ENCODE measurements around the gene VPS11. TPM values are rescaled to one million over a fixed set of nuclear protein-coding genes. Genes with fewer than 3 reads are reported as not detected.

VPS11 gene
- total and polyA plus RNA-seq, 10 of the 15 experiments (the other 5 are each of a cell fraction or from before 2014, with no cell fraction given): 15.8 to 26.4 (median 24.5) TPM

GRCh38 chr11:119093942-119094815, 26.6 kb downstream of the VPS11 start:
- BruUV-seq (replicated peaks): no TSS peak
- ATAC-seq (peak; percentile 21), DNase-seq (ENCODE audit: low read depth, low spot score) (no peak), FAIRE-seq (no peak)
- intact Hi-C loops (cut with micrococcal nuclease; ENCODE audit: unreplicated experiment) (loop anchor here (2.0 kb wide), 2 partner anchors 37 to 229 kb away; partner anchors contain the start of gene HYOU1), in situ Hi-C loops (cut with MboI) (no loop called here)
- WGBS (ENCODE audit: insufficient coverage, insufficient replicate concordance, low lambda C conversion rate, missing lambda C conversion rate): under 1% methylated on average over 64 of the region's 81 CpGs
- Histone ChIP-seq H3K9ac (ENCODE audit: control insufficient read depth, insufficient read depth, low read length) (peak overlapping the region; percentile 88), H3K27me3 (replicated peaks in 1 of 2; ENCODE audit: control insufficient read depth in 2 of 2, insufficient read depth in 2 of 2, low read length in 1 of 2) (no peaks in the 10 kb centered on the region), H2AFZ (ENCODE audit: control insufficient read depth, low read depth, low read length) (no peak overlapping the region; the same call in 1 of the 2 replicates), H3K79me2 (ENCODE audit: control insufficient read depth, insufficient read depth, low read length) (peaks cover 33% of the 10 kb centered on the region), H3K36me3 (ENCODE audit: control insufficient read depth in 2 of 2, insufficient read depth in 2 of 2, low read length in 1 of 2) (peaks cover 14 to 16% of the 10 kb centered on the region in 2 experiments), H3K4me2 (ENCODE audit: control insufficient read depth, insufficient read depth) (peak overlapping the region; percentile 90), H3K4me3 (peak overlapping the region; percentile 83), H4K20me1 (ENCODE audit: control insufficient read depth, insufficient read depth) (no peaks in the 10 kb centered on the region), H3K4me1 (ENCODE audit: control insufficient read depth, insufficient read depth, low read length) (peaks cover 21% of the 10 kb centered on the region), H3K27ac (ENCODE audit: control insufficient read depth, insufficient read depth) (peak overlapping the region; percentile 60), H3K9me3 (replicated peaks; ENCODE audit: control insufficient read depth, insufficient read depth, low read length) (no peaks in the 10 kb centered on the region)
- ChIA-PET RAD21 (ENCODE audit: unreplicated experiment) (interaction anchor here (0.9 to 1.4 kb wide), 5 partner anchors 13 to 244 kb away, joined by 3 to 5 read pairs (median 3); partner anchors contain the start of genes C2CD2L, HINFP and VPS11), CTCF (interaction anchor here (0.8 to 2.4 kb wide), 11 partner anchors 8 to 231 kb away, joined by 3 to 11 read pairs (median 3); partner anchors contain the start of genes C2CD2L, HINFP, HMBS and VPS11), SMC1A (ENCODE audit: uncharacterized antibody, unreplicated experiment) (interaction anchor here (1.2 to 1.8 kb wide), 3 partner anchors 13 to 102 kb away, joined by 3 to 6 read pairs (median 3); partner anchors contain the start of genes C2CD2L and HINFP), POLR2A (interaction anchor here (0.5 to 6.8 kb wide), 9 partner anchors 8 to 424 kb away, joined by 3 to 69 read pairs (median 3); partner anchors contain the start of genes C2CD2L, DPAGT1, HMBS and VPS11)
- TF ChIP-seq PAX5 (IDR thresholded peaks at IDR 0.05; ENCODE audit: borderline replicate concordance, low read depth, low read length) (no peak), SRF (IDR thresholded peaks at IDR 0.05; ENCODE audit: low read depth in 2 of 2, low read length in 2 of 2) (no peak), ZBTB40 (IDR thresholded peaks at IDR 0.05; ENCODE audit: borderline replicate concordance) (no peak), BHLHE40 (IDR thresholded peaks at IDR 0.05; ENCODE audit: borderline replicate concordance in 1 of 2, low read depth in 2 of 2, low read length in 1 of 2) (0 out of 4 replicates have a peak, but pooled peaks of 1 of the 2 experiments have one; percentile 18), EGR1 (IDR thresholded peaks at IDR 0.05; ENCODE audit: borderline replicate concordance in 1 of 2, low read depth in 2 of 2, low read length in 2 of 2) (peak in 1 of 2 experiments; percentile 58; a peak in 1 of 3 replicates), CREB1 (IDR thresholded peaks at IDR 0.05; ENCODE audit: low read depth) (0 out of 2 replicates have a peak, but pooled peaks have one; percentile 30), WRNIP1 (IDR thresholded peaks at IDR 0.05; ENCODE audit: borderline replicate concordance, low read depth, low read length) (no peak), BCLAF1 (IDR thresholded peaks at IDR 0.05) (peak; percentile 57; the same call in 1 of the 2 replicates), RB1 (IDR thresholded peaks at IDR 0.05; ENCODE audit: borderline replicate concordance) (no peak), HDAC6 (IDR thresholded peaks at IDR 0.05; ENCODE audit: unreplicated experiment) (peak; percentile 43), POLR2A (IDR thresholded peaks at IDR 0.05; ENCODE audit: low read depth, low read length) (peak; percentile 69), MYC (IDR thresholded peaks at IDR 0.05; ENCODE audit: insufficient read depth, insufficient read length, insufficient replicate concordance, low read length, severe bottlenecking) (no peak), CHD1 (IDR thresholded peaks at IDR 0.05; ENCODE audit: low read depth, low read length) (0 out of 2 replicates have a peak, but pooled peaks have one; percentile 67), RCOR1 (conservative IDR thresholded peaks at IDR 0.05; ENCODE audit: low read depth, low read length) (no peak)

All from GM12878 (cell line).